Adrenal gland (tissue), 5 donors: ENCODE data around the gene TMEM200B.

Experiments used
- POLR2A ChIP-seq, 2 donors: fragments of 450-650 bp; IDR thresholded peaks; one replicate each; pipeline ENCODE4 v1.6.1; 2017; ENCODE audit warnings: antibody characterized with exemption in 2 of 2, mild to moderate bottlenecking in 2 of 2, moderate library complexity in 1 of 2
- TF ChIP-seq, protein P1 (sequence below), 6 experiments: fragments of 450-650 bp in 4 of 6; fragments of 200-600 bp in 2 of 6; sonication (generic) in 1 of 6; IDR thresholded peaks; 1 replicate in 5 of 6; 2 replicates in 1 of 6; pipeline versions ENCODE4 v1.5.1 to v1.8.0; 2016 to 2021; ENCODE audit warnings: antibody characterized with exemption in 6 of 6, mild to moderate bottlenecking in 2 of 6, moderate library complexity in 1 of 6
- donor health status: DM: no; HTN: no; CAD: no.

DNA sequence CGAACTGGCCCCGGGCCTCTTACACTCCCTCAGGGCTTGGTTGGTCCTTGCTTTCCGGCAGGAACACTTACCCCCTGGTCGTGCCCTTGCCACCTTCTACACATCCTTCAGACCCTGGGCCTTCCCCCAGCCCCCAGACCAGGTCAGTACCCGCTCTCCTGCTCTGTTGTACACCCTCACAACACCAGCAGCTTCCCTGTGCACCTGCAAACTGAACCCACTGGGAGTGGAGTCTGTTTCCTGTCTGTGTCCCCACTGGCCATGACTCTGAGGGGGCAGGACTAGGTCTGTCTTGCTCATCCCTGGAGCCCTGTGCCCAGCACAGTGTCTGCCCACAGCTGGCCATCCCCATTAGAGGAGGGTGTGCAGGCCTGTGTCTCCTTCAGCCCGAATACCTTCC lies 2.1 kb upstream of the TMEM200B start:
- TF ChIP-seq, protein P1, sequence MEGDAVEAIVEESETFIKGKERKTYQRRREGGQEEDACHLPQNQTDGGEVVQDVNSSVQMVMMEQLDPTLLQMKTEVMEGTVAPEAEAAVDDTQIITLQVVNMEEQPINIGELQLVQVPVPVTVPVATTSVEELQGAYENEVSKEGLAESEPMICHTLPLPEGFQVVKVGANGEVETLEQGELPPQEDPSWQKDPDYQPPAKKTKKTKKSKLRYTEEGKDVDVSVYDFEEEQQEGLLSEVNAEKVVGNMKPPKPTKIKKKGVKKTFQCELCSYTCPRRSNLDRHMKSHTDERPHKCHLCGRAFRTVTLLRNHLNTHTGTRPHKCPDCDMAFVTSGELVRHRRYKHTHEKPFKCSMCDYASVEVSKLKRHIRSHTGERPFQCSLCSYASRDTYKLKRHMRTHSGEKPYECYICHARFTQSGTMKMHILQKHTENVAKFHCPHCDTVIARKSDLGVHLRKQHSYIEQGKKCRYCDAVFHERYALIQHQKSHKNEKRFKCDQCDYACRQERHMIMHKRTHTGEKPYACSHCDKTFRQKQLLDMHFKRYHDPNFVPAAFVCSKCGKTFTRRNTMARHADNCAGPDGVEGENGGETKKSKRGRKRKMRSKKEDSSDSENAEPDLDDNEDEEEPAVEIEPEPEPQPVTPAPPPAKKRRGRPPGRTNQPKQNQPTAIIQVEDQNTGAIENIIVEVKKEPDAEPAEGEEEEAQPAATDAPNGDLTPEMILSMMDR (IDR thresholded peaks at IDR 0.05) = no peak
- TF ChIP-seq POLR2A (IDR thresholded peaks at IDR 0.05) = no peak
